K562 (cell line): ENCODE measurements around the gene SHC1. TPM values are rescaled to one million over a fixed set of nuclear protein-coding genes. Genes with fewer than 3 reads are reported as not detected.

Source experiments
- CSDE1 ChIP-seq, 2 experiments: fragments of 450-650 bp; IDR thresholded peaks; 2 replicates each; pipeline ENCODE4 v1.6.1; 2016; ENCODE audit warnings: mild to moderate bottlenecking in 1 of 2
- E2F3 ChIP-seq: fragments of 250-450 bp; sonication (Bioruptor Pico); IDR thresholded peaks from 2 replicates; pipeline ENCODE4 v1.4.0; 2020; ENCODE audit warnings: mild to moderate bottlenecking
- ETV1 ChIP-seq: fragments of 450-650 bp; conservative IDR thresholded peaks from 2 replicates; pipeline ENCODE4 v1.6.1; 2016; ENCODE audit warnings: missing genetic modification characterization, control low read depth, low read depth, missing compliant biosample characterization
- FUS ChIP-seq: fragments of 200-400 bp; formaldehyde crosslinking; optimal IDR thresholded peaks from 2 replicates; pipeline ENCODE3; 2017; ENCODE audit warnings: low read depth, low read length
- HINFP ChIP-seq: fragments of 450-650 bp; conservative IDR thresholded peaks from 2 replicates; pipeline ENCODE4 v1.6.1; 2016; ENCODE audit warnings: missing genetic modification characterization, low read depth, mild to moderate bottlenecking, control low read depth, missing compliant biosample characterization
- IRF1 ChIP-seq: sonication (generic); formaldehyde crosslinking; IDR thresholded peaks from 2 replicates; pipeline ENCODE4 v1.8.0; 2022; ENCODE audit warnings: missing genetic modification reagents, mild to moderate bottlenecking, borderline replicate concordance
- JUND ChIP-seq, 2 experiments: IDR thresholded peaks; 2 replicates in 1 of 2; 3 replicates in 1 of 2; pipeline ENCODE4 v1.6.1; 2011; ENCODE audit warnings: borderline replicate concordance in 2 of 2, low read depth in 2 of 2, low read length in 2 of 2, improper control_type of control experiment in 1 of 2, missing biosample characterization in 1 of 2, missing genetic modification characterization in 1 of 2, missing genetic modification reagents in 1 of 2
- MAFG ChIP-seq: fragments of 450-650 bp; conservative IDR thresholded peaks from 2 replicates; pipeline ENCODE4 v1.6.1; 2016; ENCODE audit warnings: missing genetic modification characterization, missing compliant biosample characterization
- NCOA4 ChIP-seq: fragments of 450-650 bp; IDR thresholded peaks from 2 replicates; pipeline ENCODE4 v1.6.1; 2018; ENCODE audit warnings: mild to moderate bottlenecking; ENCODE audit not compliant: partially characterized antibody
- NR2C2 ChIP-seq, 2 experiments: fragments of 200-800 bp in 1 of 2; sonication (Bioruptor generic) in 1 of 2; sonication (generic) in 1 of 2; formaldehyde crosslinking in 1 of 2; IDR thresholded peaks; 2 replicates each; pipeline versions ENCODE4 v1.6.1 to v1.8.0; 2016 to 2022; ENCODE audit warnings: mild to moderate bottlenecking in 1 of 2, missing compliant biosample characterization in 1 of 2, missing genetic modification characterization in 1 of 2, missing genetic modification reagents in 1 of 2
- NR2F6 ChIP-seq: fragments of 450-650 bp; formaldehyde crosslinking; IDR thresholded peaks from 2 replicates; pipeline ENCODE4 v1.4.0; 2020; ENCODE audit warnings: mild to moderate bottlenecking
- PHF8 ChIP-seq: fragments of 200-600 bp; sonication (generic); IDR thresholded peaks from 2 replicates; pipeline ENCODE4 v1.6.1; 2012; ENCODE audit warnings: mixed run types, mild to moderate bottlenecking, inconsistent platforms, low read length, moderate library complexity, borderline replicate concordance
- RNF219 ChIP-seq: fragments of 250-450 bp; sonication (Bioruptor Pico); IDR thresholded peaks from 2 replicates; pipeline ENCODE4 v1.5.0; 2022; ENCODE audit warnings: mild to moderate bottlenecking
- SAP30 ChIP-seq: fragments of 200-600 bp; sonication (generic); IDR thresholded peaks from 2 replicates; pipeline ENCODE4 v1.6.1; 2012; ENCODE audit warnings: borderline replicate concordance, low read depth, mild to moderate bottlenecking, moderate library complexity, low read length, control low read depth, inconsistent platforms; ENCODE audit not compliant: insufficient read depth, poor library complexity, severe bottlenecking
- SRSF7 ChIP-seq: fragments of 200-400 bp; formaldehyde crosslinking; optimal IDR thresholded peaks from 2 replicates; pipeline ENCODE3; 2017; ENCODE audit warnings: mild to moderate bottlenecking, low read depth, low read length
- TEAD1 ChIP-seq, 2 experiments: fragments of 450-650 bp in 1 of 2; sonication (generic) in 1 of 2; formaldehyde crosslinking; IDR thresholded peaks; 2 replicates each; pipeline versions ENCODE4 v1.4.0 to v1.8.0; 2020 to 2022; ENCODE audit warnings: mild to moderate bottlenecking in 2 of 2, missing genetic modification reagents in 1 of 2
- THAP12 ChIP-seq: fragments of 250-450 bp; sonication (Bioruptor Pico); IDR thresholded peaks from 2 replicates; pipeline ENCODE4 v1.9.0; 2021; ENCODE audit warnings: mild to moderate bottlenecking, inconsistent platforms
- ZNF134 ChIP-seq: fragments of 250-450 bp; sonication (Bioruptor Pico); conservative IDR thresholded peaks from 2 replicates; pipeline ENCODE4 v1.4.0; 2020
- ZSCAN29 ChIP-seq: fragments of 450-650 bp; IDR thresholded peaks from 2 replicates; pipeline ENCODE4 v1.6.1; 2017
- polyA plus RNA-seq, 8 experiments: library from polyadenylated mRNA; depleted of rRNA in 4 of 8; stranded (reverse) in 5 of 8; unstranded in 3 of 8; fragments of >200 nt; fragmentation: Nextera tagmentation in 2 of 8; fragmentation: Illumina TruSeq in 1 of 8; extraction: Ambion mirVana in 2 of 8; extraction: Trizol in 1 of 8; gene quantifications; 2 replicates each; pipeline versions ENCODE4 v1.2.1 to v1.2.3, GENCODE V29; 2011 to 2014; ENCODE audit warnings: inconsistent platforms in 1 of 8, missing spikeins in 1 of 8
- total RNA-seq, 7 experiments: library from RNA; depleted of rRNA in 6 of 7; stranded (reverse); fragments of >200 nt in 6 of 7; fragmentation: Illumina TruSeq in 2 of 7; extraction: Trizol in 2 of 7; gene quantifications; 2 replicates each; pipeline versions ENCODE4 v1.2.1 to v1.2.3, GENCODE V29; 2011 to 2021; ENCODE audit warnings: low replicate concordance in 1 of 7

The SHC1 gene
- total and polyA plus RNA-seq, 9 of the 15 experiments (the other 6 are each of a cell fraction or from before 2014, with no cell fraction given) = 4.1 to 113 (median 51.9) TPM

GRCh38 chr1:154999571-155000410 lies 29.2 kb upstream of the SHC1 start (continued):
- TF ChIP-seq HINFP (no peak), JUND (IDR thresholded peaks at IDR 0.05; ENCODE audit: borderline replicate concordance, low read depth, low read length) (peak; percentile 26; the same call in 1 of the 2 replicates), JUND (tag; IDR thresholded peaks at IDR 0.05; ENCODE audit: borderline replicate concordance, low read depth, low read length) (no peak; the same call in 2 of the 3 replicates), CSDE1 (IDR thresholded peaks at IDR 0.05) (0 out of 4 replicates have a peak, but pooled peaks of 1 of the 2 experiments have one; percentile 47), ZSCAN29 (no peak), FUS (no peak), NR2F6 (no peak), NCOA4 (no peak), MAFG (no peak), RNF219 (CRISPR knock-in tag) (no peak), ZNF134 (CRISPR knock-in tag) (no peak), TEAD1 (CRISPR knock-in tag; IDR thresholded peaks at IDR 0.05) (peak in 1 of 2 experiments; percentile 28; a peak in 1 of 4 replicates), ETV1 (tag) (no peak), NR2C2 (CRISPR knock-in tag; IDR thresholded peaks at IDR 0.05) (no peak), NR2C2 (tag; IDR thresholded peaks at IDR 0.05) (no peak; the same call in 1 of the 2 replicates), SAP30 (peak; percentile 55), E2F3 (peak; percentile 15; the same call in 1 of the 2 replicates), THAP12 (CRISPR knock-in tag) (no peak), IRF1 (CRISPR knock-in tag) (no peak), PHF8 (peak; percentile 49; the same call in 1 of the 2 replicates), SRSF7 (no peak)
